Activated CD4-positive, alpha-beta T cell treated with anti-CD3 and anti-CD28 coated beads, Interleukin-10, Interleukin-2, amounts not matched to agents 100 ng/mL and 50 ng/mL, durations not matched to agents 16 hours and 8 hours (primary cell): ENCODE measurements around the gene PEX6.
A peak's percentile ranks its signal among the peaks of the same experiment; 100 is the strongest.

Experiments used
- DNase-seq: peaks from one replicate; pipeline ENCODE4 v3.0.0-alpha.2; 2020

PEX6 gene, protein sequence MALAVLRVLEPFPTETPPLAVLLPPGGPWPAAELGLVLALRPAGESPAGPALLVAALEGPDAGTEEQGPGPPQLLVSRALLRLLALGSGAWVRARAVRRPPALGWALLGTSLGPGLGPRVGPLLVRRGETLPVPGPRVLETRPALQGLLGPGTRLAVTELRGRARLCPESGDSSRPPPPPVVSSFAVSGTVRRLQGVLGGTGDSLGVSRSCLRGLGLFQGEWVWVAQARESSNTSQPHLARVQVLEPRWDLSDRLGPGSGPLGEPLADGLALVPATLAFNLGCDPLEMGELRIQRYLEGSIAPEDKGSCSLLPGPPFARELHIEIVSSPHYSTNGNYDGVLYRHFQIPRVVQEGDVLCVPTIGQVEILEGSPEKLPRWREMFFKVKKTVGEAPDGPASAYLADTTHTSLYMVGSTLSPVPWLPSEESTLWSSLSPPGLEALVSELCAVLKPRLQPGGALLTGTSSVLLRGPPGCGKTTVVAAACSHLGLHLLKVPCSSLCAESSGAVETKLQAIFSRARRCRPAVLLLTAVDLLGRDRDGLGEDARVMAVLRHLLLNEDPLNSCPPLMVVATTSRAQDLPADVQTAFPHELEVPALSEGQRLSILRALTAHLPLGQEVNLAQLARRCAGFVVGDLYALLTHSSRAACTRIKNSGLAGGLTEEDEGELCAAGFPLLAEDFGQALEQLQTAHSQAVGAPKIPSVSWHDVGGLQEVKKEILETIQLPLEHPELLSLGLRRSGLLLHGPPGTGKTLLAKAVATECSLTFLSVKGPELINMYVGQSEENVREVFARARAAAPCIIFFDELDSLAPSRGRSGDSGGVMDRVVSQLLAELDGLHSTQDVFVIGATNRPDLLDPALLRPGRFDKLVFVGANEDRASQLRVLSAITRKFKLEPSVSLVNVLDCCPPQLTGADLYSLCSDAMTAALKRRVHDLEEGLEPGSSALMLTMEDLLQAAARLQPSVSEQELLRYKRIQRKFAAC

DNA sequence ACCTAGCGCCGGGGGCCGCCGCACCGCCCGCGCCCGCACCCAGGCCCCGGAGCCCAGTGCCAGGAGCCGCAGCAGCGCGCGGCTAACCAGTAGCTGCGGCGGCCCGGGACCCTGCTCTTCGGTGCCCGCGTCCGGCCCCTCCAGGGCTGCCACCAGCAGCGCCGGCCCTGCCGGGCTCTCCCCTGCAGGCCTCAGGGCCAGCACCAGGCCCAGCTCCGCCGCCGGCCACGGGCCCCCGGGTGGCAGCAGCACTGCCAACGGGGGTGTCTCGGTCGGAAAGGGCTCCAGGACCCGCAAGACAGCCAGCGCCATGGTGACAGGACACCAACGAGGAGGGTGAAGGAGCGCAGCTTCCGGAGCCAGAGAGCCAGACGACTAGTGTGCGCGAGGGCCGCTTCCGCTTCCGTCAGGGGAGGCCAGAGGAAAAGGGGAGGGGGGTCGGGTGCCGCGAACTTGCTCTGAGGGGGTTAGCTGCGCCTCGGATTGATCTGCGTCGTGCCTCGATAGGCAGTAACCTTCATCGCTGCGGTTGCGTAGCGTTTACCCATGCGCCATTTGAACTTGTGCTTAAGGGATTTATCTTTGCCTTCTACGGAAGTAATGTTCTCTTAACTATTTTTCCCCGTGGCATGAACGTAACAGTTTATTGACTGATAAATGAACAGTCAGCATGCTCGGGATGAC, at the start of gene PEX6:
PEX6 (minus strand) TSS at position 343 of the 684 bp plus-strand sequence; CDS start at position 312, 31 bp downstream.
- peak; percentile 97 for DNase-seq

DNA sequence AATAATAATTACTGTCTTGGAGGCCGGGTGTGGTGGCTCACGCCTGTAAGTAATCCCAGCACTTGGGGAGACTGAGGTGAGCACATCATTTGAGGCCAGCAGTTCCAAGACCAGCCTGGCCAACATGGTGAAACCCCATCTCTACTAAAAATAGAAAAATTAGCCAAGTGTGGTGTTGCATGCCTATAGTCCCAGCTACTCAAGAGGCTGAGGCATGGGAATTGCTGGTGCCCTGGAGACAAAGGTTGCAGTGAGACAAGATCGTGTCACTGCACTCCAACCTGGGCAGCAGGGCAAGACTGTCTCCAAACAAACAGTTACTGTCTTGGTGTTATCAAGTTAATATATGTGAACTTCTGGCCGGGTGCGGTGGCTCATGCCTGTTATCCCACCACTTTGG, 47.4 kb upstream of the PEX6 start:
- no peak for DNase-seq

DNA sequence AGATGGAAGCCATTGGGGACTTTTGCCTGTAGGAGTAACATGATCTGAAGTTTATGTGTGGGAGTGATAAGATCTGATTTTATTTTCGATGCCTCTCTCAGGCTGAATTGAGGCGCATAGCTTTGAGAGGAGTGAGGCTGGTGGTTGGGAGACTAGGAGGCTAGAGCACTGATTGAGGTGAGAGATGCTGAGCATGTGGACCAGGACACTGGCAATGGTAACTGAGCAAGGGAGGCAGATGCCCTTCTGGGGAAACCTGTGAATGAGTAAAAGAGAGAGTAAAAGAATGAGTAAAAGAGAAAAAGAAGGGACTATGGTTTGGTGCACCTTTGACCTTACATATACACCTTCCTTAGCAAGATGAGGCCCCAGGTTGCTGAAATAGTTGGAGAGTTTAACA, 45.5 kb upstream of the PEX6 start:
- DNase-seq, result peak; percentile 55

DNA sequence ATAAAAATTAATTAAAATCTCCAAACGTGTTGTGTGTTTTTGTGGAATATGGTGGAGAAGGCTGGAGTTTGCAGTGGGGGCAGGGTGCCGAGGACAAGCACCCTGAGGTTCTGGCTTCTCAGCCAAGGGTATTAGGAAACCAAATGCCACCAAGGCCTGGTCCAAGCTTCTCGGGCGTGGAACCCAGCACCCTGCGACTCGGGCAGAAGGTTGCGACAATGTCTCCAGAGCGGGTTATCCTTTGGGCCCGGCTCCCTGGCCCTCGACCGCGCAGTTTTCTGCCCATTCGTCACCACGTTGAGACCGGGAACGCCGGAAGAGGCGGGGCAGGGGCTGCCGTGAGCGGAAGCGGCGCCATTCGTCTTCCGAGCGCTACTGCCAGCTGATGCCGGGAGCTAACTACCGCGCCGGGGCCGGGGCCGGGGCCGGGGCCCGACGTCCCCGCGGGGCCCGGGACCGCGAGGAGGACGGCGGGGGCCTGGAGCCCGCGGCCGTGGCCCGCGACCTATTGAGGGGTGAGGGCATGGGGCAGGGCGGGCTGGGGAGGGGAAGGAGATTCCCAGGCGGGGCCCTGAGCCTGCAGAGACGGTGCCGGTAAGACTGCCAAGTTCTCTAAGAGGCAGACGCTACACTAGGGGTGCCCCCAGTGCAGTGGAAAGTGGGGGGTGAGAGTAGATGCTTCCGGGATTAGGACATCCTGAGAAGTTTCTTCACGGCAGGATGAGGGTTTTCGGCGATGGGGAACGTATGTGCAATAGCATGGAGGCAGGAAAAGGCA, 42.5 kb upstream of the PEX6 start, which contains the start of gene RRP36:
RRP36 (plus strand) TSS at position 354 of the 778 bp plus-strand sequence; CDS start at position 386, 32 bp downstream.
- DNase-seq, result peak; percentile 85

DNA sequence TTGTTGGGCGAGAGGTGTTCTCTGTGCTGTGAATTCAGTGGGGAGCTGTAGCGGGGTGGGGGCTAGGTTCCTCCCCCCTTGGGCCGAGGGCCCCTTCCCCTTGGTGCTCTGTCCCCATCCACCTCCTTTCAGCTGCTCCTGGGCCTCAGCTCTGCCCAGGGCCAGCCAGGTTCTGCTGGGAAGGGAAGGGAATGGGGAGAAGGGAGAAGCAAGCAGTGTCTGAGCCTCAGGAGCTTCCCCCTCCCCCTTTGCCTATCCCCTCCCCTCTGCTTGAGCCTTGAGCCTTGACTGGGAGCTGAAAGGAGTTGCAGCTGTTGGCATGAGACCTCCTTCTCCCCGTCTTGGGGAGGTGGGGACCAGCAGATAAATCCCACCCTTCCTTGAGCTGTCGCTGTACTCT, 41.9 kb upstream of the PEX6 start:
- no peak for DNase-seq

DNA sequence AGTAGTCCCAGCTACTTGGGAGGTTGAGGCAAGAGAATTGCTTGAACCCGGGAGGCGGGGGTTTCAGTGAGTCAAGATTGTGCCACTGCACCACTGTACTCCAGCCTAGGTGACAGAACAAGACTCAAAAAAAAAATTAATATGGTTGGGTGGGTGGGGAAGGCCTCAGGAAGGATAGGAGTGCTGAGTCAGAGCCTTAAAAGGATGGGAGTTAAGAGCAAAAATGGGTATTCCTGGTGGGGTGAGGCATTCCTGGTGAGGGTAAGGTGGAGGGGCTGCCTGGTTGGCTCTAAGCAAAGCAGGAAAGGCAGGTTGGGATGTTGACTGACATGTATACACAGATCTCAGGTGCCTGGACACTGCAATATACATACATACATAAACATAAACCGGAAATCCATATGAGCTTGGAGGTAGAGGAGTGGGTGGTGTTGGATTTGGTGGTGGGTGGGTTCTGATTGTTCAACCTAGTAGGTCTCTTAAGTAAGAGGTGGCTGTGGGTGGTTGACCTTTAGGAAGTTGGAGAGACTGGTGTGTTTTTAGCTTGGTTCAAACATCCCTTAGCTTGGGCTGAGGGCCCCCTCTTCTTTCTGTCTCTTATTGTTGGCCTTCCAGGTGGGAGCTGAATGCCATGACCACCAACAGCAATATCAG, 41.2 kb upstream of the PEX6 start:
- DNase-seq, result no peak

DNA sequence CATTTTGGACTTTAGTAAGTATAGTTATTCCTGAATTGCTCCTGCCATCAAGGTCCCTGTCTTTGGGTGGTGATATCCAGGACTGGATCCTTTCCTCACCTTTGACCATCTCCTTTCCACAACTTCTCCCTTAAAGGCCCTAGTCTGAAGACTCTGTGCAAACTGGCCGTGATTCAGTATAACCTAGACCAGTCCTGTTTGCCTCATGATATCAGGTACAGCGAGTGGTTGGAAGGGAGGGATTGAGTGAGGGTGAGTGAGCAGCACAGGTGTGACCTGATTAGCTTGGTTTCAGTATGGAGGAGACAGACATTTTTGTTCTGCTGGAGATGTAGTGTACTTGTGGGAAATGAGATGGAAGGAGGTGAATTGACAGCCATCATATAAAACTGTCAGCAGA, 40.2 kb upstream of the PEX6 start:
- no peak for DNase-seq

DNA sequence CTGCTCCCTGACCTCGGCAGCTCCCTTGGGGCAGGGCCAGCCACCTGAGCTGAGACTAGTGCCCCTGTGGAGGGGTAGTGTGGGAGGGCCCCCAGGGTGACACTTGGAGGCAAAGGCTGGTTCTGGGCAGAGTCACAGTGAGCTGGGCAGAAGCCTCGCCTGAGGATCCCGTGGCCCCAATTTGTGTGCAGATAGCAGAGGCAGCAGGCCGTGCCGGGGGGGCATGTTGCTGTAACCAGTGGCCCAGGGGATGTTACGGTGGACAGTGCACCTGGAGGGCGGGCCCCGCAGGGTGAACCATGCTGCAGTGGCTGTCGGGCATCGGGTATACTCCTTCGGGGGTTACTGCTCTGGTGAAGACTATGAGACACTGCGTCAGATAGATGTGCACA, 38.0 kb upstream of the PEX6 start:
- no peak for DNase-seq

DNA sequence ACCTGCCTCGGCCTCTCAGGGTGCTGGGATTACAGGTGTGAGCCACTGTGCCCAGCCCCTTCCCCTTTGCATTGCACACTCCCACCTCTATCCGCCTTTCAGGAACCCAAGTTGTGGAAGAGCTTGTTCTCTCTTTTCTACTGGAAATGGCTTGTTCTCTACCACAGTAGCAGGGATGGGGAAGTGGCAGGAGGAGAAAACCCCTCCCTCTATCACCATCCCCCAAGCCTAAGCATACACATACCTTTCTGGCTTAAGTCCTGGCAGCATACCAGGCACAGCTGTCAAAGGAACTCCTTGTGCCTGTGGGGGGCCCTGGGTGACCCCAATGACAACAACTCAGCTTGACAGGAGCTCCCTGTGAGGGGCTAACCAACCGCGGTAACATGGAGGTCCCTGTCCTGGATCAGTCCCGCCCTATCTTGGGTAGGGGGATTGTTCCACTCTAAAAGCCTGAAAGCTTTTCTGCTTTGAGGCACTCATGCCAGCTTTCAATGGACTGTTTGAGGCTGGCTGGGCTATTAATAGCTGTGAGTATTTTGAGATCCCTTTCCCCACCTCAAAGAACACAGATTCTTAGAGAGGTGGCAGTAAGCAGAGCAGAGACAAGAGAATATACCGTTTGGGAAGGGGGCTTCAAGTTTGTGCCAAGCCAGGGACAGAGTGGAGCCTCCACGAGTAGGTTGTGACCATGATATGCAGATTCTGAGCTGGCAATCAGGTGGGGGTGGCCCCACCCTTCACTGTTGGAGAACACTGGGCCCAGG, 37.4 kb upstream of the PEX6 start:
- DNase-seq, result no peak

DNA sequence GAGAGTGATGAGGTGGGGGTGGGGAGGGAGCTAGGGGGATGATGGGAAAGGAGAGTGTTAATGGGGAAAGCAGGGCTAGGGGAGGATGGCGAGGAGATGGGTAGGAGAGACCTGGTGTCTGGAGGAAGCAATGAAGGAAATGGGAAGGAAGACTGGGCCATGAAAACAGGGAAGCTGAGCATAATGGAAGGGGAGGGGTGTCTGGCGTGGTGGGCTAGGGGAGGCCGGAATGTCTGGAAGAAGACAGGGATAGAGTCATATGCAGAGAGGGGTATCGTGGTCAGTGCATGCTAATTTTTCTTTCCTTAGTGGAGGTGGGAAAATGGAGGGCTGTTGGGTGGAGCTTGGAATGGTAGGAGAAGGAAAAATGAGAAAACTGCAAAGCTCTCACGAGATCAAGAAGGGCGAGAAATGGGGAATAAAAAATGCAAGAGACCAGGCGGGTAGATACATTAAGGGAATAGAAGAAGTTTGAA, 35.5 kb upstream of the PEX6 start:
- DNase-seq, result no peak

DNA sequence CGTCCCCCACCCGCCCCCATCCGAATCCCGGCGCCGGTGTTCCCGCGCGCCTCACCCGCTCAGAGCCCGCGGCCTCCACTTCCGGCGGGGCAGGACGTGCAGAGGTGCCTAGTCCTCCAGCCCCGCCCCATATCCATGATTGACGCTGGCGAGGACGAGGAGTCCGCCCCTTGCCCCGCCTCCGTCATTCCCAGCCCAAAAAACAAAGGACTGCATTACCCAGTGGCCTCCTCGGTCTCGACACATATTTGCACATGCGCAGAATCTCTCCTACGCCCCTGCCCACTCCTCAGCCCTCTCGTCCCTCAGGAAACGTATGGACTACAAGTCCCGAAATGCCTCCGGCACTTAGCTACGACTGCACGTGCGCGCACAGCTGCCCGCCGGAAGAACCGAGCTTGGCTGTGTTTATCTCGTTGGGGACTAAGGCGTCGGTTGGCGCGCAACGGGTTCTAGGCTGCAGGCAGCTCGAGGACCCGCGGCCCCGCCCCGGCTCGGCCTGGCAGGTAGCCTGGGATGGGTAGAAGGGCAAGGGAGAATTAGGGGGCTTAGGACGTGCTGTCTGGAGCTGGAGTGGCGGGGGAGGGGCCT, 35.0 kb upstream of the PEX6 start, which contains the start of the genes KLHDC3 and MEA1:
KLHDC3 (plus strand) TSS at position 407 of the 591 bp plus-strand sequence. CDS start 2,944 bp downstream, outside the sequence.
MEA1 (minus strand) TSS at position 104 of the 591 bp plus-strand sequence. CDS start 133 bp downstream, outside the sequence.
- peak; percentile 100 for DNase-seq

DNA sequence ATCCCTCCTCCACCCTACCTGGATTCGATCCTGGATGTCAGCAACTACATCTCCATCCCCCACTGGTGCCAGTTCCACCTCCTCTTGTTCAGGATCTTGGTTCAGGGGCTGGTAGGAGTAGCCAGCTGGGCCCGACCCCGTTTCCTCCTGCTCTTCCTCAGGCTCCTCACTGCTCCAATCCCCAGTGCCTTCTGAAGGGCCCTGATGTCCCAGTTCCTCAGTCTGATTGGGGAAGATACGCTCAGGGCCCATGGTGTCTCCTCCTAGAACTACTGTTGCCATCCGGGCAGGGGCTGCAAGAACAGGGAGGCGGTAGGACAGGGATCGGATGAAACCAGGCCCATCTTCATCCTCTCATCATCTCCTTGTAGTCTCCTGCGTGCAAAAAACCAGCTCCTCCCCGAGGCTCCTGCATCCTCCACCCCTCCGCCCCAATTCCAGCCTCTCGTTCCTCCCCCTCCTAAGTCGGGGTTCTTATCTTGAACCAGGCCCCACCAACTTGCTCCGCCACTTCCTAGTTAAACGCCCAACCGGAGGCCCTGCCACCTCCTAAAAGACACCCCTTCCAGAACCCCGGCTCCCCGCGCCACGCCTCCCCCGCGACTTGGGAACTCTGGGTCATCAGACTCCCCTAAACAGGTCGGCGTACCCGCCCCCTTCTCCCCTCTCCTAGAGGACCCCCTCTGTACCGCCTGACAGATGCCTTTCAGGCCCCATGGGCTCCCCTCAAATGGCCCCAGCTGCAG, 34.3 kb upstream of the PEX6 start:
- DNase-seq, result no peak

DNA sequence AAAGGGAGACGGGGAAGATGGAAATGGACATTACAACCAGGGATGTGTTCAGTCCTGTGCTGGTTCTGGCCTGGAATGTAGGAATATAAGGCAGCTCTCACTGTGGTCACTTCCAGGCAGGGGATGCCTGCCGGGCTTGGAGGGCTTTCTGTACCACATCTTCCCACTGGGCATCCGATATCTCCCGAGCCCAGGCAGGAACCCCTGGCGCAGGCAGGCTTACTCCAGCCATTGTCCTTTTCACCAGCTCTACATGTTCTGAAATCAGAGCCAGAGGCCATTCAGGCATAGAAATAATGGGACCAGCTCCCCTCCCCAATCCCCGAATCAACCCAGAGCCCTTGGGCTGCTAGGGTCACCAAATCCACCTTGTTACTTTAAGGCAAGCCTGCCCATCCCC, 33.4 kb upstream of the PEX6 start:
- no peak for DNase-seq

DNA sequence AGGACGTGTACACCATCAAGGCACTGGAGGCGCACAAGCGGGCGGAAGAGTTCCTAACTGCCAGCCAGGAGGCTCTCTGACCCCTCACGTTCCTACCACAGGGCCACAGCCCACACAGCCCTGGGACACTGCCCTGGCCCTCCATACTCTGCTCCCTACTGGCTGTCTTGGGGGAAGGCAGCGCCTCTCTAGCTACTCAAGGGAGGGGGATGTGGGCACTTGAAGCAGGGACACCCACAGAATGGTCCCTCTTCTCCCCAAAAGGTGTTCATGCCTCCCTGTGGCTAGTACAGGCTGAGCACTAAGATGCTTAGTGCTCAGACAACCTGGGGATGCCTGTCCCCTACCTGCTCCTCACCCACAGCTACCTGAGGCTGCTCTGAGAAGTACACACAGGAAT, 32.2 kb upstream of the PEX6 start:
- no peak for DNase-seq

DNA sequence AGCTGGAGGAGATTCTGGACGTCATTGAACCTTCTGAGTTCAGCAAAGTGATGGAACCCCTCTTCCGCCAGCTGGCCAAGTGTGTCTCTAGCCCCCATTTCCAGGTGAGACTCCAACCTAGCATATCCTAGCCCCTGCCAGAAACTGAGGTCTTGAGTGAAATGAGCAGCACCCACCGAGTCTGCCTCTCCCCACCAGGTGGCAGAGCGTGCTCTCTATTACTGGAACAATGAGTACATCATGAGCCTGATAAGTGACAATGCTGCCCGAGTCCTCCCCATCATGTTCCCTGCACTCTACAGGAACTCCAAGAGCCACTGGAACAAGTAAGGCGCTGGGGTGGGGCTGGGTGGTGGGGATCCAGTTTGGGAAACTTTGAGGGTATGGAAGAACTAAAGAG, 30.1 kb upstream of the PEX6 start:
- DNase-seq, result peak; percentile 42

DNA sequence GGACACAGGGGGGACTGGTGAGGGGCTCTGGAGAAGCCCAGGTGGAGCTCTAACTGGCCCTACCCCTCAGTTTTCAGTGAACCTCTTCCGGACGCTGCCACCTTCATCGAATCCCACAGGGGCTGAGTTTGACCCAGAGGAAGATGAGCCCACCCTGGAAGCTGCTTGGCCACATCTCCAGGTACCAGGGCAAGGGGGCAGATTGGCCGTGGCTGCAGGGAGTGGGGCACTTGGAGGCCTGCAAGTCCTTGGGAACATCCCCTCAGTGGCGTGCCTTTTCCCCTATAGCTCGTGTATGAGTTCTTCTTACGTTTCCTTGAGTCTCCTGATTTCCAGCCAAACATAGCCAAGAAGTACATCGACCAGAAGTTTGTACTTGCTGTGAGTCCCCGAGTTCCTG, 28.1 kb upstream of the PEX6 start:
- DNase-seq, result no peak

DNA sequence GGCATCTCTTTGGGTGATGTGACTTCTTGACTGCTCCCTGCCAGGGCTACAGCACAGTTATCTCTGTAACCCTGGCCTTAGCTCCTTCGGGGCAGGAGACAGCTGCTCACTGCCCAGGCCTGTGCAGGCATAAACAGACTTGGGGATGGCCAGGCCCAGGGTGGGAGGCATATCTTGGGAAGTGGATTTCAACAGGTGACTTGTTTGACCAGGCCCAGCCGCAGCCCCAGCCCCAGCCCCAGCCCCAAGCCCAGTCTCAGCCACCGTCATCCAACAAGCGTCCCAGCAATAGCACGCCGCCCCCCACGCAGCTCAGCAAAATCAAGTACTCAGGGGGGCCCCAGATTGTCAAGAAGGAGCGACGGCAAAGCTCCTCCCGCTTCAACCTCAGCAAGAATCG, 27.3 kb upstream of the PEX6 start:
- no peak for DNase-seq

DNA sequence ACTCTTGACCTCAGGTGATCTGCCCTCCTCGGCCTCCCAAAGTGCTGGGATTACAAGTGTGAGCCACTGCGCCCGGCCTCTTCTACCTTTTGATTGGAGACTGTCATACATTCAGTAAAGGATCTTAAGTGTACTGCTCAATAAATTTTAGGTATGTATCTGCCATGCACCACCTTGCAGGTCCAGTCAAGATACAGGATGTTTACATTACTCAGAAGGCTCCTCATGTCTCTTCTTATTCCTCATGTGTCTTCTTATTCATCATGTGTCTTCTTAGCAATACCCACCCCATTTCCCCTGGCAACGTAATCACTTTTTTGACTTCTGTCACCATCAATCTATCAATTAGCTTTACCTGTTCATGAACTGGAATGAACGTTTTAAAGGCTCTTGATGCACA, 26.9 kb upstream of the PEX6 start:
- no peak for DNase-seq

DNA sequence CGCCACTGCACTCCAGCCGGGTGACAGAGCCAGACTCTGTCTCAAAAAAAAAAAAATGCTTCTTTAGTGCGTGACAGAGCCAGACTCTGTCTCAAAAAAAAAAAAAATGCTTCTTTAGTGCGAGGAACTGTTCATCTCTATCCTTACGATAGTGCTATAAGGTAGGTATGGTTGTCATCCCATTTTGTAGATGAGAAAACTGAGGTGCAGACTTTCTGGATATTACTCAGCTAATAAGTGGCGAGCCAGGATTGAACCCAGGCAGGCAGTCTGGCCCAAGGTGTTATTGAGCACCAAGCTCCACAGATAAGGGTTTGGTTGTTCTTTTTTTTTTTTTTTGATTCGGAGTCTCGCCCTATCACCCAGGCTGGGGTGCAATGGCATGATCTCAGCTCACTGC, 22.9 kb upstream of the PEX6 start:
- no peak for DNase-seq
